ACHN (cell line): ENCODE results near the gene MYBPH.
A peak's percentile ranks its signal among the peaks of the same experiment; 100 is the strongest.

Source experiments
- DNase-seq: peaks from one replicate; pipeline ENCODE4 v3.0.0-alpha.2; 2015
- in situ Hi-C: cut with HindIII; loops from 2 replicates; pipeline ENCODE4 v1.10.0; 2017; ENCODE audit warnings: low sequenced_read_pairs, low pct_ligation_motif_present, low pct_unique_long_range_greater_than_20kb

MYBPH gene, protein sequence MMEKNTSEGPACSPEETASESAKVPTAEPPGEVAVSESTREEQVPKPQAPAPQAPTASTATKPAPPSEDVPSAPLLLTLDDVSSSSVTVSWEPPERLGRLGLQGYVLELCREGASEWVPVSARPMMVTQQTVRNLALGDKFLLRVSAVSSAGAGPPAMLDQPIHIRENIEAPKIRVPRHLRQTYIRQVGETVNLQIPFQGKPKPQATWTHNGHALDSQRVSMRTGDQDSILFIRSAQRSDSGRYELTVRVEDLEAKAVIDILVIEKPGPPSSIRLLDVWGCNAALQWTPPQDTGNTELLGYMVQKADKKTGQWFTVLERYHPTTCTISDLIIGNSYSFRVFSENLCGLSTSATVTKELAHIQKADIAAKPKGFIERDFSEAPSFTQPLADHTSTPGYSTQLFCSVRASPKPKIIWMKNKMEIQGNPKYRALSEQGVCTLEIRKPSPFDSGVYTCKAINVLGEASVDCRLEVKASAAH

DNA sequence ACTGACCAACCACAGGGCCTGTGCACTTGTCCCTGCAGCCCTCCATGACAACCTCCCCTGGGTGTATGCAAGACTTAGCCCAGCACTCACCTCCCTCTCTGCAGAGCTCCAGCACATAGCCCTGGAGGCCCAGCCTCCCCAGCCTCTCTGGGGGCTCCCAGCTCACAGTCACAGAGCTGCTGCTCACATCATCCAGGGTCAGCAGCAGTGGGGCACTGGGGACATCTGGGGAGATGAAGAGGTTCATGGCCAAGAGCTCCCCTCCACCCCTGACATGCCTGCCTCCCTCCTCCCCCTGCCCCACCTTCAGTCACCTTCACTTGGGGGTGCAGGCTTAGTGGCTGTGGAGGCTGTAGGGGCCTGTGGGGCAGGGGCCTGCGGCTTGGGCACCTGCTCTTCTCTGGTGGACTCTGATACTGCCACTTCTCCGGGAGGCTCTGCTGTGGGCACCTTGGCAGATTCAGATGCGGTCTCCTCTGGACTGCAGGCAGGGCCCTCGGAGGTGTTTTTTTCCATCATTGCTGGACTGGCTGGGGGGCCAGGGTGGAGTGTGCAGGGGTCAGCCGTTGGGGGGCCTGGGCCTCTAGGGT, at the start of gene MYBPH:
TSS of gene MYBPH (minus strand) at position 590 of the 590 bp plus-strand sequence. CDS start at position 519, 71 bp downstream.
- in situ Hi-C loops, result no loop called here

DNA sequence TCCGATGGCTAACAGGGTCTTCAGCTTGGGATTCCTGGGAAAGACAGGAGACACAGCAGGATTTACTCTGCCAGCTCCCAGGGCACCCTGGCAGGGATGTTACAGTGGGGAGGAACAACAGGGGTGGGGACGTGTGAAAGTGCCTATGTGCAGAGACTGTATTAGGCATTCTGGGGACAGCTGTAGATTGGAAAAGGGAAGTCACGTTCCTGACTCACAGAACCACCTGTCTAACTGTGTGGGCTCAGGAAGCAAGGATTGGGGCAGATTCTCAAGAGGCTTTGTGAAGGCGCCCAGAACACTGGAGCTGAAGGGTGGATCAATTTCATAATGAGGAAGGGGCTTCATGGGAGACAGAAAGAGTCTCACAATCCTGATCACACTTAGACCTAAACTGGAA, 49.4 kb upstream of the MYBPH start:
- in situ Hi-C loops, result no loop called here
- DNase-seq, result no peak

More for the DNA sequence above, at the start of gene MYBPH:
- DNase-seq, result no peak

DNA sequence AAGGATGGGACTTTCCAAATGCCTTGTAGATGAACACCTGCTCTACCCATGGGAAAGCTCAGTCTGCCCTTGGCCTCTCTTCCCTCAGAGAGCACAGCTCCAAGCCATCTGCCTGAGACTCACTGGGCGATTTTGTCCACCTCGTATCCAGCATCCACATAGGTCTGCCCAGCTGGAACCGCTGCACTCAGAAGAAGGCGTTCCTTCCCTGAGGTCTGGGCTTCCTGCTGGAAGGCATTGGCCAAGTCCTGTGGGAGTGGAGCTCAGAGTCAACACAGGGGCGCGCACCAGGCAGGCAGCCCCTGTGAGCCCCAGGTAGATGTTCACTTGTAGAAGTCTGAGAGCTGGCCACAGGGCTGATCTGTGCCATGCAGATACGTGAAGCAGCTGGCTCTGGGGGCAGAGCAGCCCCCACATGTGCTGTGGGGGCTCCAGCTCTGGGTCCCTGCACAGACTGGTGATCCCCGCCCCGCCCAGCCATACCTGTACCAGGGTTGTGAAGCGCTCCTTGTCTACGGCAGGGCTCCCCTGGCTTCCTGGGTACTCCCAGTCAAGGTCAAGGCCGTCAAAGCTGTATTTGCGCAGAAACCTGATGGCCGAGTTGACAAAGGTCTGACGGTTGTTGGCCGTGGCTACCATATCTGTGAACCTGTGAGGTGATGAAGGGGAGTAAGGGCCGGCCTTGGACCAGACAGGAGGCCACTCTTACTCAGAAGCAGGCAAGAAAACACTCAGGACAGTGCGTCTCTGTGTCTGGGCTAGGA, 47.6 kb upstream of the MYBPH start:
- no peak for DNase-seq
- in situ Hi-C loops, result loop anchor here (25.0 kb wide), 1 partner anchor 186 kb away; the partner anchor contains the start of gene PPFIA4

DNA sequence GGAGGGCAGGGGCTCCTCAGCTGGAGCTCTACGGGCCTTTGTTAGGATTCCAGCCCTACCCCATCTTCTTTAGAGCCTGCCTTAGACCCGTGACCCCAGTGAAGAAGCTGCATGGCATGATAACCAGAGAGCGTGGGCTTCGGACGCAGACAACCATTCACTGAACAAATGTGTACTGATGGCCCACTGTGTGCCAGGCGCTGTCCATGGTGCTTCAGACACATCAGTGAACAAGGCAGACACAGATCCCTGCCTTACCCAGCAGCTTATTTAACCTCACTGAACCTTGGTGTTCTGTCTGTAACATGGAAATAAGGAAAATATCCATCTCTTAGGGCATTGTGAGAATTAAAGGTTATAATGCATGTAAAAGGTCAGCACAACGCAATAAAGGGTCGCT, 44.3 kb upstream of the MYBPH start:
- in situ Hi-C loops, result loop anchor here (10.0 to 25.0 kb wide), 2 partner anchors 95 to 183 kb away; partner anchors contain the start of genes ADORA1 and PPFIA4

DNA sequence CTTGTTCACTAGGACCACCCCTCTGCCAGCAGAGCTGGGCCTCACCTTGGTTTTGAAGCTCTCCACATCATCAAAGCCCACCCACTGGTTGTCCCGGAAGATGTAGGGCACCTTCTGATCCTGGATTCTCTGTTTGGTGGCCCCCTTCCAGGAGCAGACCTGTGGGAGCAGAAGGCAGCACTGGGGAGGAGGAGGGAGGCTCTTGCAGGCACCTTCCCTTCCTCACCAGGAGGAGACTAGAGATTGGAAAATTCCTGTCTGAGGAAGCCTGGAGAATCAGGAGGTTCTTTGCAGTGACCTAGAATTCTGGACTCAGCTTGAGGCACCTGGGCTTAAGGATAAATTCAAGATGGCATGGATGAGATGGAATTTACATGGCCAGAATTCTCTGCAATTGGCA, 43.5 kb upstream of the MYBPH start:
- in situ Hi-C loops, result loop anchor here (10.0 to 25.0 kb wide), 2 partner anchors 94 to 182 kb away; partner anchors contain the start of genes ADORA1 and PPFIA4
- DNase-seq, result no peak

More for the DNA sequence above, 44.3 kb upstream of the MYBPH start:
- no peak for DNase-seq

DNA sequence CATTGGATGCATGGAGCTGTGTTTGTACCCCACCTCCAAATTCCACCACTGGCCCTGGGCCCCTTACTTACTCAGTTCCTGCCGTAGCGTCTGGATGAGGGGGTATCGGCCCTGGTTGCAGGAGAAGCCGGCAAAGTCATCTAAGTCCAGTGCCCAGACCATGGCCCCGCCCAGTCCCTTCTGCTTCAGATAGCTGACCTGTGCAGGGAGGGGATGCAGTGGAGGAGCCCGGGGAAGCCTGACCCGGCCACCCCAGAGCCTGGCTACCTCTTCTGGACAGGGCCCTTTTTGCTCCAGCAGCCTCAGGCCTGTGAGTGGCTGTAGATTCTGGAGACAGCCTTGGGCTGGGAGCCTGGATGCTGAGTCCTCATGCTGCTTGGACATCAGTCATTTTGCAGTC, 42.0 kb upstream of the MYBPH start:
- in situ Hi-C loops, result loop anchor here (10.0 to 25.0 kb wide), 2 partner anchors 93 to 180 kb away; partner anchors contain the start of genes ADORA1 and PPFIA4
- DNase-seq, result no peak

DNA sequence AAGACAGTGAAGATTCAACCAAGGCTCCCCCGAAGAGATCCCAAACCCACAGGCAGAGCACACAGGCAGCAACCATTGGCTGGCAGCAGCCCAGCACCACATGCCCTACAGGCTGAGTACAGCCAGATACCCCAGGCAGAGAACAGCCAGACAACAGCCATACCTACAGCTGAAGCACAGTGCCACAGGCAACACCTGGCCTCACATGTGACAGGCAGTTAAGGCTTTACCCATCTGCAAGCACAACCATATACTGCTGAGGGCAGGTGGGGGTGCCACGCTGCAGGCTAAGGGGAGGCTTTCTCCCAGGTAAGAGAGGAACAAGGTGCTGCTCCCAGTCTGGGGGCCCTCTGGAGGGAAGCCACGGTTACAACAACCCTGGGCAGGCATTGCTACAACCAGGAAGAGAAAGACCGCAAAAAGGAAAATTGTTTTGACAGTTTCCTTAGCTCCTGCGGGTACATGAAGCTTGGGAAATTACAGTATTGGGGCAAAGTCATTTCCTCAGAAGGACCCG, 41.6 kb upstream of the MYBPH start:
- DNase-seq, result peak; percentile 18
- in situ Hi-C loops, result loop anchor here (10.0 to 25.0 kb wide), 2 partner anchors 92 to 180 kb away; partner anchors contain the start of genes ADORA1 and PPFIA4

DNA sequence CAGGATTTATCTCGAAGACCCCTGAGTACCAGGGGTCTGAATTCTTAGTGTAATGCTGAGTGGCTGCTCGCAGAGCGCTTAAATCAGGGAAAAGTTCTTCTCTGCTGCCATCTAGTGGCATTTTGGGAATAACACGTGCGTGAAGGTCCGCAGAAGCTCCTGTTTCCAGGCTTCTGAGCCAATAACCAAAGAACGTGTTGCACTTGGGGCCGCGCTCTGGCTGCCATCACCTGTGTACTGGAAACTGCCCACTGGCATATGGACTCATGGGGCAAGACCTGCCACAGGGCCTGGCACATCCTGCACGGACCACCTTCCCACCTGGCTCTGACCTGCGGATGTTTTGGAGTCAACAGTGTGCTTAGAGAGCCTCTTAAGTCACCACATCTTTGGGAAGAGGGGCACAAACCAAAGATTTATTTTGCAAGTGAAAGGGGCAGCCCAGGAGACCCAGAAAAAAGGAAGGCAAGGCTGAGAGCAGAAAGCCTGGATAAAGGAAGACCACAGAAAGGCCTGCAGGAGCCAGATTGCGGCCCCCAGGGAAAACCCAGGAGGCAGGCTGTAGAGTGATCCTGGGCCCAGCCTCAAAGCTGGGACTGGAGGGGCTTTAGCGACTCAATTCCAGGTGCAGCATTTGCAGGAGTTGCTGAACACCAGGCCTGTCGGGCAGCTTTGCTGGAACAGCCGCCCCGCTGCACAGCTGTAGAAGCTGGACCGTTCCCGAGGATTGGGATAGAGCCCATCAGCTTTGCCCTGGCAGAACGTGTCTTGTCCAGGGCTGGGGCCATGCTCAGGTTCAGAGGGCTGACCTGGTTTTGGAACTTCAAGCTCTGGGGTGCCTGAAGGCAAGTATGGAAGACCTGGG, 40.9 kb upstream of the MYBPH start:
- in situ Hi-C loops, result loop anchor here (10.0 to 25.0 kb wide), 2 partner anchors 92 to 179 kb away; partner anchors contain the start of genes ADORA1 and PPFIA4
- peak; percentile 77 for DNase-seq

DNA sequence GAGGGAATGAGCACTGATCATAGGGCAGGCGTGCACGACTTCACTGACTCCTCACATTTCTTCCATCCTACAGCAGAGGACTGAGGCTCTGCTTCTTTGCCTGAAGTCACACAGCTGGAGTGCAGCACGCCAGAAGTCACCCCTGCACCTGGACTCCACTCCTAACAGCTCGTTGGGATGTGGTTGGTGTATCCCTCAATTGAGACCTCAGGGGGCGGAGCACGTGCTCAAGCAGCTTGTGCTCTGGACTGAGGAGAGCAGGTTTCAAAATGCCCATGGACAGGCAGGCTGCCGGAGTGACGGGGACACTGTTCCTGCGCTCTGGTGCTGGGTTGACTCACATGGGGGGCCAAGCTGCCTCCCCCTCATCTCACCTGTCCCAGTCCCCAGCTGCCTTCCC, 39.9 kb upstream of the MYBPH start:
- no peak for DNase-seq
- in situ Hi-C loops, result loop anchor here (10.0 to 25.0 kb wide), 2 partner anchors 91 to 178 kb away; partner anchors contain the start of genes ADORA1 and PPFIA4

DNA sequence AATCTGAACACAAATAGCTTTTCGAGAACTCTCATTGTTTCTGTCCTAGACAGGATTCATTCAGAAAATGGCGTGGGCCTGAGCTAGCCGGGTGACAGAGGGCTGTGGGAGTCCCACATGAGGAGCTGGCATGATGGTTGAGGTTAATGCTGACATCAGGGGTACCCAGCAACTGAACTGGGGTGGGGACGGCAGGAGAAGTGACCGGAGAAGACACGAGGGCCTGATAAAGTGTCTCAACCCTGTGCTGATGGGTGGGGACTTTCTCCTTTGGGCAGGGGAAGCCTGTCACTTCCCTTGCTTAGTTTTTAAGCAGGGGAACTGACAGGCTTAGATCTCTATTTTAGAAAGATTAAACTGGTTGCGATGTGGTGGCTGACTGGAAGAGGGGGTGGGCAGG, 39.2 kb upstream of the MYBPH start:
- in situ Hi-C loops, result loop anchor here (10.0 to 25.0 kb wide), 2 partner anchors 90 to 178 kb away; partner anchors contain the start of genes ADORA1 and PPFIA4
- no peak for DNase-seq

DNA sequence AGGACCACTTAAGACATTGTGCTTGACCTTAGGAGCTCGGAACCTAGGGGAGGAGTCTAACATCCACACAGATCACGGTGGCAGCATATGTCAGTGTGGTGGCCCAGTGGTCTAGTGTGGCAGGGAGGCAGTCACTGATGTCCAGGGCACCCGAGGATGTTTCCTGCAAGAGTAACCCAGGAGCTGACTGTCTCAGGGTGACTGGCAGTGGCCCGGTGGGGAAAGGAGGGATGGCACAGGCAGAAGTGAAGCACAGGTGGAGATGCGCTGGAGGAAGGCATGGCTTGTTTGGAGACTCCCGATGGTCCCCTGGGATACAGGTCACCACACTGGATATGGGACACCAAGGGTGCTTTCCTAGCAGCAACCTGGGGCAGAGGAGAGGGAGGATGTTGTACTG, 37.5 kb upstream of the MYBPH start:
- in situ Hi-C loops, result loop anchor here (10.0 to 25.0 kb wide), 2 partner anchors 88 to 176 kb away; partner anchors contain the start of genes ADORA1 and PPFIA4
- DNase-seq, result no peak

DNA sequence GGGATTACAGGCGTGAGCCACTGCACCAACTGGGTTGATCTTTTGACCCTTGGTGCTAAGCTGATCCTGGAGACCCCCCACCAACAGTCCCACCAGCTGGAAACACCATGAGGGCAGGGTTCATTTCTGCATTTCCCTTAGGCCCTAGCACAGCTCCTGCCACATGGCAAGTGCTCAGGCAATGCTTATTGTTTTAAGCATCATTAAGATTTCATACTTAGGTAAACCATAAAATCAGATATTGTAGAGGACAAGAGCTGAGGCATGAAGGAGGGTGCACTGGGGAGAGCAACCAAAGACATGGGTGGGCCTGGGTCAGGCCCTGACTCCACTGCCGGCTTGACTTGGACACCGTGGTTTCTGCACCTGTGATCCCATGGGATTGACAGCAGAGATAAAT, 36.2 kb upstream of the MYBPH start:
- in situ Hi-C loops, result loop anchor here (10.0 to 25.0 kb wide), 2 partner anchors 87 to 175 kb away; partner anchors contain the start of genes ADORA1 and PPFIA4
- no peak for DNase-seq

DNA sequence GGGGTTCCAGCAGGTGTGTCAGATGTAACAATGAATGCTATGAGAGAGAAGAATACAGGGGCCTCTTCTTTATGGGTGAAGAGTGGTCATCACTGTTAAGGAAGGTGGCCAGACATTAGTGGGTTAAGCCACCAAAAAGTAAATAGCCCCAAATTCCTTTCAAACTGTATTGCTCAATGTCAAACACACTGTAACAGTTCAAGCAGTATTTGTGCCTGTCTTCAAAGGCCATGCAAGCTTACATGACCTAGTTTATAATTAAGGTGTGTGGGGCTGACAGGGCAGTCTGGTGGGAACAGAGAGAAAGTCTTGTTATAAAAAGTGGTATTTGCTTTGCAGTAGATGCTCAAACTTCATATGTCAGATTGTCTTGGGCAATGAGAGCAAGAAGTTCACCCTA, 35.4 kb upstream of the MYBPH start:
- in situ Hi-C loops, result loop anchor here (10.0 to 25.0 kb wide), 2 partner anchors 86 to 174 kb away; partner anchors contain the start of genes ADORA1 and PPFIA4

DNA sequence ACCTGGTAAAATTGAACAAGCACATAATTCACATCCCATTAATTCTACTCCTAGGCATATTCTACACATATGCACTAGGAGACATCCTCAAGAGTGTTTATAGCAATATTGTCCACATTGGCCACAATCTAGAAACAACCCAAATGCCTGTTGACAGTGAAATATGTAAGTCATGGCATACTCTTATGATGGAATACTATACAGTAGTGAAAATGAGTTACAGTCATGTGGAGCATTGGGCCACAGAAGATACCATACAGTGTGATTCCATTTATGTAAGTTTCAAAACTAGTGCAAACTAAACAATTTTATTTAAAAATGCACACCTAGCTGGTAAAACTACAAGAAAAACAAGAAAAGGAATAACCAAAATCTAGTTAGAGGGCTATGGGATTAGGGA, 34.7 kb upstream of the MYBPH start:
- DNase-seq, result no peak
- in situ Hi-C loops, result loop anchor here (10.0 to 25.0 kb wide), 2 partner anchors 86 to 173 kb away; partner anchors contain the start of genes ADORA1 and PPFIA4

More for the DNA sequence above, 35.4 kb upstream of the MYBPH start:
- no peak for DNase-seq

DNA sequence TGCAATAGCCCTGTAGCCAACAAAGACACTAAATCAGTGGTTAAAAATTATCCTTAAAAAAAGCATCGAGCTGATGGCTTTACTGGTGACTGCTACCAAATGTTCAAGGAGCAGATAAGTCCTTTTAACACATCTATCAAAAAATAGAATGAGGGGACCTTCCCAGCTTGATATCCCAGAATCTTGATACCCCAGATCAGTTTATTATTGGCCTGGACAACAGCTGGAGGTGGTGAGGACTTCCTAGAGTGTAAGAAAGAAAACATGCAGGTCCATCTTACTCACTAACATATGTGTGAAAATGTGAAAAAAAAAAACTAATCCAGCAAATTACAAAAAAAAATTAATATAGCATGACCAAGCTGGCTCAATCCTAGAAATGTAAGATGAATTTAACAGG, 32.6 kb upstream of the MYBPH start:
- no peak for DNase-seq
- in situ Hi-C loops, result loop anchor here (25.0 kb wide), 1 partner anchor 171 kb away; the partner anchor contains the start of gene PPFIA4

DNA sequence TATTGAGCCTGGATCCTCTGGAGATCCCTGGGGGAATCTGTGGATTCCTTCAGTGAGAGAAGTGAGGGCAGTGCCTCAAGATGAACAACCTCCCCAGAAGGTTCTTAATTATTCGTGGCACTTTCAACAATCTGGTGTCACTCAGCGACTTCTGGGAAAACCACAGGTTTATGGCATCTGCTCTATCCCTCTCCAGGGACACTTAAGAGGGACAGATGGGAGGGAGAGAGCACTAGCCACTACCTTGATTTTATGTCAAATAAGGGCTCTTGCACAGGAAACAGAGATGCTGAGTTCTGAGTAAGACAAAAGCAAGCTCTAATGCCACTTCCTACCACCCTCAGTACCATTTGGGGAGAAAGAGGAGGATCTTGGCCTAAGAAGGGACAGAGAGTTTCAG, 32.1 kb upstream of the MYBPH start:
- DNase-seq, result no peak
- in situ Hi-C loops, result loop anchor here (25.0 kb wide), 1 partner anchor 170 kb away; the partner anchor contains the start of gene PPFIA4
